Left colon (tissue), 2 donors: ENCODE results near the gene KRTAP5-4. TPM values are rescaled to one million over a fixed set of nuclear protein-coding genes. Genes with fewer than 3 reads are reported as not detected.

Experiments used
- ATAC-seq: fragments of 200-7000 bp; cut with Tn5 transposase; one replicate; pipeline ENCODE4 v1.9.1; 2020; ENCODE audit warnings: mild to moderate bottlenecking, moderate library complexity
- DNase-seq, 2 donors: peaks; one replicate each; pipeline ENCODE4 v3.0.0-alpha.2; 2020
- intact Hi-C, 2 donors: fragments of 100-400 bp; cut with DNase I in 1 of 2; cut with micrococcal nuclease in 1 of 2; formaldehyde crosslinking; loops; one replicate each; pipeline versions ENCODE4 v1.11.2 to v1.14.0; 2022; cut with DNase I, micrococcal nuclease
- total RNA-seq, 2 donors: library from RNA; stranded (reverse); fragmentation: NEBNext Ultra II Directional; extraction: Animal tissue kit (Norgen Biotek cat#: 25700); gene quantifications; one replicate each; pipeline ENCODE4 v1.2.1, GENCODE V29; 2021
- donor health status: DM: no; HTN: no; CAD: no.
- donor health status: DM: yes; HTN: yes; CAD: no.

The KRTAP5-4 gene
- total RNA-seq, 2 donors from 2014 or later, result not detected

DNA sequence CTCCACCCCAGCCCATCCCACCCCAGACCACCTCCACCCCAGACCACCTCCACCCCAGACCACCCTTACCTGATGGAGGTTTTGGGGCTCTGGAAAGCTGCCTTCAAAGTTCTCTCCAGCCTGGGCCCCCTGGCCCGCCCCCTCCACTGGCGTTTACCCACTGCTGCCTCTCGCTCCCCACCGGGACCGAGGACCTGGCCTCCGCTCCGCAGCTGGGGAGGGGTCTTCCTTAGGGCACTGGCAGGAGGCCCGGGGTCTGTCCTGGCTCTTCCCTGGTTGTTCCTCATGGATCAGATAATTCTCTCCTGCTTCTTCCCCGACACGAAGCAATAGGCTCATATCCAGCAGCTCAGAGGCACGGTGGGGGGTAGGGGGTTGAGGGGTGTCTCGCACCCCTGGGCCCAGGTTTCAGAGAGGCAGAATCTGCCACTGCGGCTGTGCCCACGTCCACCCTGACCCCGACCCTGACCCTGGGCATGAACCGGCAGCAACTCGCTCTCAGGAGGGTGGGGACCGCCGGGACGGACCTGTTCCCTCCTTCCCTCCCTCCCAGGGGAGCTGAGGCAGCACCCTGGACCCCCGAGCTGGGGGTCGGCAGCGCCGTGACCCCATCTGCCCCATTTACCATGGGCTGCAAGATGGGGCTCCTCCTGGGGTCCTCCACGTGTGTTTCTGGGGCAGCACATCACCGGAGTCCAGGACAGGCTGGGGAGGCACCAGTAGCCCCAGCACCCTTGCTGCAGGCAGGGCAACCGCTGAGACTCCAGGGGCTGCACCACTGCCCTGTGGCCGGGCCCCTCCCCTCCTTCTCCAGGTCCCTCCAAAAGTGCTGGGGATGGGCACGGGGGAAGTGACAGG lies 20.6 kb upstream of the KRTAP5-4 start:
- ATAC-seq (no peak), DNase-seq (no peak)
- intact Hi-C loops, result no loop called here

DNA sequence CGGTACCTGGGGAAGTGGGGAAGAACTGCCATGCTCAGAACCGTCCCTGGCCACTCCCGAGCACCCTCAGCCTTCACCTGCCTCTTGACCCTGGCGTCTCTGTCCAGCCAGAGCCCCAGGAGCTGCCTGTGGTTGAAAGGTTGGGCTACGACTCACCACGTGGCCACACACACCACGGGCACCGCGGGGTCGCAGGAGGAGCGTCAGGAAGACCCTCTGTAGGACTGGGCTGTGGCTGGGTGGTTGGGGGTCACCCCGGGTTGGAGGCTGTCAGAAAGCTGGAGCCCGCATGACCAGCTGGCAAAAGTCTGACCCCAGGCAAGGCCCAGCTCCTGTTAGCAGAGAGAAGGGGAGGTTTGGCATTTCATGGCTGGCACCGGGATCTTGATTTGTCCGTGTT lies 19.2 kb upstream of the KRTAP5-4 start:
- no peak for DNase-seq
- ATAC-seq, result no peak
- intact Hi-C loops, result no loop called here

DNA sequence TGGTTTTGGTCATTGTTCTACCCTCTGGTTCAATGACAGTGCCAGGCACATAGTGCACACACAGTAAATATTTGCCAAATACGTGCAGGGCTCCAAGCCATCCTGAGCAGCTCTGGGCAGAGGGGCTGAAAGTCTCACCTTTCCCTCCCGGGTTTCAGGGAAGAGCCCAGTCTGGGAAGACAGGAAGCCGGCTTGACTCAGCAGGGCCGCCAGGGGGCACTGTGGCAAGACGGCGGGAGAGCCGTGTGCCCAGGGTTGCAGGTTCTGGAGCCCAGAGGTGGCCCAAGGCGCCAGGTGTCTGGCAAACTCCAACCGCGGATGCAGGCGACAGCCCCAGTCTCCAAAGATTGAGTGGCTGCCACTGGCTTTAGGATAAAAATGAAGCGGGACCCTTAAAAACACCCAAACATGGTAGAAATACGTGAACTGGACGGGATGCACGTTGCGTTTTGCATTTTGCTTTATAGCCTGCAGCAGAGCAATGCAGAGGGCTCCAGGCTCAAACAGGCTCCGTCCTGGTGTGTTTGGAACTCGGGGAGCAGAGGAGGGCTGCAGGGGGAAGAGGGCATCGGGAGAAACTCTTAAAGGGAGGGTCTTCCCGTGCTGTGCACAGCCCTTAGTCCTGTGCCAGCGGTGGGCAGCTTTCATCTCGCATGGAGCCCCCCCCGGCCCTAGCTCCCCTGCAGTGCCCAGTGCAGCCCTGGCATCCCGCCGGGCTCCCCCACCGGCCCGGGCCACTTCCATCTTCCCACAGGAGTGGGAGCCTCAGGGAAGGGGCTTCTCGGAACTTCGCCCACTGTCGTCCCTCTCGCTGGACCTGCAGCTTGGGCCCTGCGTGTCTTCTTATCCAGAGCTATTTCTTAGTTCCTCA lies 18.4 kb upstream of the KRTAP5-4 start:
- ATAC-seq (peak; percentile 72), DNase-seq (peak in 1 of 2 donors; percentile 36)
- intact Hi-C loops, result no loop called here

DNA sequence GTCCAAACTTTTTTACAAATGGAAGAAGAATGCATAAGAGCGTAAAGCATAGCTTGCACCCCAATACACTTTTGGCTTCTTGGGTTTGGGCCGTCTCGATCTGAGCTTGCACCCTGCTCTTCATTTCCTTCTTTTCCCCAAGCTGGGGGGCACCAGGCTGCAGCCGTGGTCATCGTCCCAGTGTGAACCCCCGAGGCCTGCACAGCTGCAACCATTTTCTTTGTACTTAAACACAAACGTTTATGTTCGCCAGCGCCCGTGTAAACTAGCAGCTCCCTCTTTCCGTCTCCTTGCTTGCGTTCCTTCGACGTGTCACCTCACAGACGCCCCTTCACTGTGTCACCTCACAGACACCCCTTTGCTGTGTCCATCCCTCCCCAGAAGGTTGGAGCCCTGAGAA lies 17.7 kb upstream of the KRTAP5-4 start:
- DNase-seq (no peak), ATAC-seq (no peak)
- intact Hi-C loops, result no loop called here

DNA sequence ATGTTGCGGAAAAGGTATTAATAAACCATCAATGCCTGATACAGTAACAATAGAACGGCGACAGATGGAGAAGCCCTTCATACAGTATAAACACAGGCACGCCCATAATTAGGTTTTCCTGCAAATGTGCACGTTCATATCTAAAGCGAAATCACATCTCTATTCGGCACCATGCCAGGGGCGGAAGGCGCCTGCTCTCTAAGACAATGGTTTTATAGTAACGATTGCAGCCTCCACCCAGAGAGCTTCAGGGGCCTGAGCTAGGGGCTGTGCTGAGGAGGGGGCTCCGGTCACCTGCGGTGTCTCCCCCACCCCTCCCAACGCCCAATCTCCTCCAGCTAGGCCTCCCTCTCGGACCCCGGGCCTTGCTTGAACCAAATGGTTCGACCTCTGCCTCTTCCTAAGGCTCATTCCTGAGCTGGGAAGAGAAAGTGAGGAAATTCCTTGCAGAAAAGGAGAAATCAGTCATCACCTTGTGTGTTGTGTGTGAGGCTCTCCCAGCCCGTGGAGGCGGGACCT lies 17.2 kb upstream of the KRTAP5-4 start:
- intact Hi-C loops, result no loop called here
- peak; percentile 91 for ATAC-seq
- DNase-seq, result peak; percentile 80 to 89

DNA sequence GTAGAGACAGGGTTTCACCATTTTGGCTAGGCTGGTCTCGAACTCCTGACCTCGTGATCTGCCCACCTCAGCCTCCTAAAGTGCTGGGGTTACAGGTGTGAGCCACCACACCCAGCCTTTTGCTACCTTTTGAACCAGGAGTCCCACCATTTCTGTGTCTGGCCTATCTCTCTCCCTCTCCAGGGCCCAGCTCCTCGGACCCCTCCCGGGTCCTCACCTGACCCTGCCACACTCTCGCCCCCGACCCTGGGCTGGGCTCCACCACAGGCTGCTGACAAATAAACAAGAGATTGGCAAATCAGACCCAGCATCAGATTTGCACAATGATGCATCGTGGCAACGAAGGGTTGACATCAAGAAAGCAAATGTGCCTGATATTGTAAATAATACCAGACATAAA lies 16.4 kb upstream of the KRTAP5-4 start:
- no peak for ATAC-seq

DNA sequence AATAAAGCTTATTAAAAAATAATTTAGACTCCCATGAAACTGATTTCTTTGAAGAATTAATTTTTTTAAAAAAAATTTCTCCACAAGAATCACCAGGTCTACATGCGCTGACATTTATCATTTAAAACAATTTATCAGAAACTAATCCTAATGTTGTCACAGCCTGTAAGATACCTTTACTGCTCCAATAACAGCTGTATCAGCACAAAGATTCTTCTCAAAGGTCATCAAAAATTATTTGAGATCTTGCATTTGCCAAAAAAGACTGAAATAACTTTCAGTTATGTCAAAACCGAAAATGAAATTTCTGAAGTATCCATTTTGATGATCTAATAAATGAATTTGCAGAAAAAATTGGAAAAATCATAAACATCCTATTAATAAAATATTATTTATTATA lies 15.7 kb upstream of the KRTAP5-4 start:
- no peak for DNase-seq
- no peak for ATAC-seq
- intact Hi-C loops, result no loop called here

More for the DNA sequence above, 16.4 kb upstream of the KRTAP5-4 start:
- intact Hi-C loops, result no loop called here
- no peak for DNase-seq

DNA sequence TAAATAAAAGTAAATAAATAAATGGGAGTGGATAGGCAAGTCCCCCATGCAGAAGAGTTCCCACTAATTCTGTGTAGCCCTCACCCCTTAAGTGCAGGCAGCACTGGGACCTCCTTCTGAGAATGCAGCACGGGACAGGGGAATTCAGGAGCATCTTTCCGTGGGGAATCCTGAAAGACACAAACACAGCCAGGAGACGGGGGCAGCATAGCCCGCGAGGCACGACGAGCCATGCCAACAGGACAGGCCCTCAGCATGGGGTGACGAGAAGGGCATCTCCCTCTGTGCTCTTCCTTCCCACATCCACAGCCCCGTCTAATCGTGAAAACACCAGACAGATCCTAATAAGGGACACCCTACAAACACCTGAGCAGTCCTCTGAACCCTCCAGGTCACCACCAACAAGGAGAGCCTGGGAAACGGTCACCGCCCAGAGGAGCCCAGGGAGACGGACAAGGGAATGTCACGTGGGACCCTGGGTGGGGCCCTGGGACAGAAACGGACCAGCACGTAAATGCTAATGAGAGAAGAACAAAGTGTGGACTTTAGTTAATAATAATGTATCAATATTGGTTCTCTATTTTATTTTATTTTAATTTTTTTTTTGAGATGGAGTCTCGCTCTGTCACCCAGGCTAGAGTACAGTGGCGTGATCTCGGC lies 14.5 kb upstream of the KRTAP5-4 start:
- no peak for ATAC-seq

DNA sequence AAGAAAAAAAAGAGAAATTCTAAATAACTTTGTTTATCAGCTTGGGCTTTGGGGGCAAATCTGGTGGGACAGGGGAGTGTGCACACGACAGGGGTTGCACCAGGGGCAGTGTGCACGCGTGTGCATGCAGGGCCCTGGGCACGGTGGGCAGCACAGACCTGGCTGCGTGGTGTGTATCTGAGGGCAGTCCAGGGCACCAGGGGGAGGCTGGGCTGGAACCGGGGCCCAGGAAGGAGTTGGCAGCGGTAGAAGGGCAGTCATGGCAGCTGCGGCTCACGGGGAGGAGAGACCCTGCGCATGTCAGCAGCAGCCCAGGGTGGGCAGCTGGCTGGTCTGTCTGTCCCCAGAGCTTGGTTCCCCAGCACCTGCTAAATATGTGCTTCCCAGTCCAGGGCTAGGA lies 11.9 kb upstream of the KRTAP5-4 start:
- DNase-seq, result no peak
- intact Hi-C loops, result no loop called here
- no peak for ATAC-seq

More for the DNA sequence above, 14.5 kb upstream of the KRTAP5-4 start:
- DNase-seq, result no peak
- intact Hi-C loops, result no loop called here

DNA sequence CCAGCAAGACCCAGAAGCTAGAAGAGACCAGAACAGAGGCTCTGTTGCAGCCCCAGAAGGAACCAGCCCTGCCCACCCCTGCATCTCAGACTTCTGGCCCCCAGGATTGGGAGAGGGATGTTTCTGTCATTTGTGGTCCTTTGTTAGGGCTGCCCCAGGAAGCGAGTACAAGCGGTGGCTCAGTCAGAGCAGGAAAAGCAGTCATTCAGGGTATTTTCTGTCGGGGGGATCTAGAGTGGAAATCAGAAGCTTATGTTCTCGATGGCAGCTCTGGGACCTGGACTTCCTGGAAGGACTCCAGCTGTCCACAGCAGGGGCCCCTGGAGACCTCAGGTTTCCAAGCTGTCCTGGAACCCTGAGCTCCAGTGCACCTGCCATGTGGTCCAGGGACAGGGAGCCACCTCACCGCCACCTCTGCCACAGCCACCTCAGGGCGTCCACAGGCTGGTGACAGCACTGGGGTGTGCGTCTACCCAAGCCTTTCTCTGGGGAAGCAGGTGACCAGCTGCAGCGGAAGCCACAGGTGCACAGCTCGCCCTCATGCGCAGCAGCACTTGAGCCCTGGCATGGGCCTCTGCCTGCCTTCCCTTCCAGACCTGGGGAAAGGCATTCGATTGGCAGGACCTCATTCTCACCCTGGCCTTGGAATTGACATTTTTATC lies 10.2 kb upstream of the KRTAP5-4 start:
- no peak for ATAC-seq
- no peak for DNase-seq
- intact Hi-C loops, result no loop called here

DNA sequence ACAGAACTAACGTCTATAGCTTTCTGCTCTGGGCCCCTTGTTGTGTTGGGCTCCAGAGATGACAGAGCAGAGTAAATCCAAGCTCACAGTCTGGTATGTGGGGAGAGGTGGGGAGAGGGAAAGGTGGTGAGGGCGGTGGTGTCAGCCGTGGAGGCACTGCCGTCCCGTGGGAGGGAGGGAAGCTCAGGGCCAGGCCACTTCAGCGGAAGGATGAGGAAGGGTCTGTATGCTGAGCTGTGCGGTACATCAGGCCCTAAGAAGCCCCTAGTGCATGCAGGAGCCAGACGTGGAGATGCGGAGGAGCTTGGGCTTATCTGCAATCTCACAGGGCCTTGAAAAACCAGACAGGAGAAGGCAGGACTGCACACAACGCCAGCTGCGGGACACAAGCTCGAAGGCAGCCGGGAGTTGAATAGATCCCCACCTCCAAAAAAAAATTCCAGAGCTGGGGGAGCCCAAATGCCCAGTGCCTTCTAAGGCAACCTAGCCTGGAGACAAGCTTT lies 9.2 kb upstream of the KRTAP5-4 start:
- intact Hi-C loops, result no loop called here
- DNase-seq, result no peak
- ATAC-seq, result no peak

DNA sequence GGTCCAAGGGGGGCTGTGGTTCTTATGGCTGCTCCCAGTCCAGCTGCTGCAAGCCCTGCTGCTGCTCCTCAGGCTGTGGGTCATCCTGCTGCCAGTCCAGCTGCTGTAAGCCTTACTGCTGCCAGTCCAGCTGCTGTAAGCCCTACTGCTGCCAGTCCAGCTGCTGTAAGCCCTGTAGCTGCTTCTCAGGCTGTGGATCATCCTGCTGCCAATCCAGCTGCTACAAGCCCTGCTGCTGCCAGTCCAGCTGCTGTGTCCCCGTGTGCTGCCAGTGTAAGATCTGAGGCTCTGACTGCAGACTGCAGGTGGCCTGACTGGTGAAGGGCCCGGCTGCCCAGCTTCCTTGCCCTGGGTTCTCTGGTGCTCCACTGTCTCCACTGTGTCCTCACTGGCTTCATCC lies 8.3 kb upstream of the KRTAP5-4 start:
- no peak for ATAC-seq
- intact Hi-C loops, result no loop called here

DNA sequence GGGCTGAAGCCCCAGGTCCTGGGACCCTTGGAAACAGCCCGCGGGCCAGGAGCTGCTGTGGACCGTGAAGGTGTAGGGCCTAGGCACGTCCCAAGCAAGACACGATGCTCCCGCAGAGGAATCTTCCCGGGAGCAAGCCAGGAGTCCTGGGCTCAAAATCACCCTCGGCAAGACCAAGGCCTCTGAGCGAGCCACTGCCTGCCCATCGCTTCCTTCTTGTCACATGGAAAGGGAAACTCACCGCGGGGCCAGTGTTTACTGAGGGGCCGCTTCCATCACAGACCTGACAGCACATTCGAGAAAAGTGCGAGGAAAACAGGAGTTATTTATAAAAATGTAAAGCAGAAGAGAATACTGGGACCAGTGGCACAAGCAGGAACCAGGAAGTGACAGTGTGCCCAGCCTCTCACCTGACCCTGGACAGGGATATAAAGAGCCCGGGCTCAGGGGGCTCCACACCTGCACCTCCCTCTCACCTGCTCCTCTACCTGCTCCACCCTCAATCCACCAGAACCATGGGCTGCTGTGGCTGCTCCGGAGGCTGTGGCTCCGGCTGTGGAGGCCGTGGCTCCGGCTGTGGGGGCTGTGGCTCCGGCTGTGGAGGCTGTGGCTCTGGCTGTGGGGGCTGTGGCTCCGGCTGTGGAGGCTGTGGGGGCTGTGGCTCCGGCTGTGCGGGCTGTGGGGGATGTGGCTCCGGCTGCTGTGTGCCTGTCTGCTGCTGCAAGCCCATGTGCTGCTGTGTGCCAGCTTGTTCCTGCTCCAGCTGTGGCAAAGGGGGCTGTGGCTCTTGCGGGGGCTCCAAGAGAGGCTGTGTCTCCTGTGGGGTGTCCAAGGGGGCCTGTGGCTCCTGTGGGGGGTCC lies 7.6 kb upstream of the KRTAP5-4 start, which contains the start of gene KRTAP5-5:
TSS of gene KRTAP5-5 (plus strand) at position 450 of the 860 bp plus-strand sequence. CDS start at position 516, 66 bp downstream.
- ATAC-seq (peak; percentile 70), DNase-seq (no peak)
- intact Hi-C loops, result no loop called here

More for the DNA sequence above, 8.3 kb upstream of the KRTAP5-4 start:
- DNase-seq, result no peak

DNA sequence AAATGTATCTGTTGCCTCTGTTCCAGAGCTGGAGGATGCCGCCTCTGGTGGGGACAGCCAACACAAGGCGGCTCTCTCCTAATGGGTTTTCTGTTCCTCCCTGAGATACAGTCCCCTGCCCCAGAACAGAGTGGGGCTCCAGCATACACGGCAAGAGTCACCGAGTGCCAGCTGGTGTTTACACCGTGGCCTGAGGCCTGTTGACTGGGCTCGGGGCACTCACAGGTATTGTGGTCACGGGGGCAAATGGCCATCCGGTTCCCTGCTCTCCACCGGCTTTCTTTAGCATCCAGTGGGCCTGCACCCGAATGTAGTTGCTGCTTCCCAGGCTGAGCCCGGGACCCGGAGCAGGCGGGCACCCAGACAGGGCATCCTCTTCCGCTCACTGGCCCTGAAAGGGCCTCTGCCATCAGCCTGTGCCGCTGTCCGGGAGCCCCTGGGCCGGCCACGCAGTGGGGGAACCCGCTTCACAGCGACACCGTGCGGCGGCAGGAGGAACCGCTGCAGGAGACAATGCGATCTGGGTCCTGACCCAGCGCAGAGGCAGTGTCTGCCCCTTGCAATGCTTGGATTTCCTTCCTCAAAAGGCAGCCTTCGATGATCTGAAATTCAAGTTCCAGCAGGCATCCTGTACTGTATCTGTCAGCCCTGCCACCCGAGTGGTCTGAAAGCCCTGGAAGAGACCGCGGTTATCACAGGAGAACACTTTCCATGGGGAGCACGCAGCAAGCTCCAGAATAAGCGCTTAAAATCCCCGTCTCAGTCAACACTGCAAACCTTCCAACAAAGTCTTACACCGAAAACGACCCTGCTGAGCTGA lies 6.8 kb upstream of the KRTAP5-4 start:
- intact Hi-C loops, result no loop called here
- DNase-seq, result peak in 1 of 2 donors; percentile 64
- peak; percentile 91 for ATAC-seq

DNA sequence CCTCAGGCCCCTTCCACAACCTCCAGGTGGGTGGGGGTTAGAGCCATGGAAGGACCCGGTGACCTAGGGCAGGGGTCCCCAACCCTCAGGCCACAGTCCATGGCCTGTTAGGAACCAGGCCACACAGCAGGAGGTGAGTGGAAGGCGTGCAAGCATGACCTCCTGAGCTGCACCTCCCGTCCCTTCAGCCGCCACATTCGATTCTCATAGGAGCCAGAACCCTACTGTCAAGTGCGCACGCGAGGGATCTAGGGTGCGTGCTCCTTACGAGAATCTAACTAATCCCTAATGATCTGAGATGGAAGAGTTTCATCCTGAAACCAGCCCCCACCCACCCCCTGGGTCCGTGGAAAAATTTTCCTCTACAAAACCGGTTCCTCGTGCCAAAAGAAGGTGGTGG lies 3.6 kb upstream of the KRTAP5-4 start:
- no peak for DNase-seq
- ATAC-seq, result no peak
- intact Hi-C loops, result no loop called here

DNA sequence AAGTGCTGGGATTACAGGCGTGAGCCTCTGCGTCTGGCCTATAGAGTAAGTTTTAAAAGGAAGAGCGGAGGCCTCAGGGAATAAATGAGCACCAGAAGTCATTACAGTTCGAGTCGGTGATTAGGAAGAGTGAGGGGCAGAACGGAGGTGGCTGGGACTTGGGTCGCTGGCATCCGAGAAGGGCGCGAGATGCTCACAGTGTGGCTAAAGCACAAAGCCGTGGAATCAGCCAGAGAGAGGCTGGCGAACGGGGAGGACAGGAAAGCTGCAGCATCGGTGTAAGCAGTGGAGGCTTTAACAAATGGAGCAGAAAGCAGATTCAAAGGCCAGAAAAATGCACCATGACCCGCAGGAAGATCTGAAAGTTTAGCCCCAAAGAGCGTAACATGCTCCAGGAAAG lies 2.7 kb upstream of the KRTAP5-4 start:
- intact Hi-C loops, result no loop called here
- DNase-seq, result no peak

DNA sequence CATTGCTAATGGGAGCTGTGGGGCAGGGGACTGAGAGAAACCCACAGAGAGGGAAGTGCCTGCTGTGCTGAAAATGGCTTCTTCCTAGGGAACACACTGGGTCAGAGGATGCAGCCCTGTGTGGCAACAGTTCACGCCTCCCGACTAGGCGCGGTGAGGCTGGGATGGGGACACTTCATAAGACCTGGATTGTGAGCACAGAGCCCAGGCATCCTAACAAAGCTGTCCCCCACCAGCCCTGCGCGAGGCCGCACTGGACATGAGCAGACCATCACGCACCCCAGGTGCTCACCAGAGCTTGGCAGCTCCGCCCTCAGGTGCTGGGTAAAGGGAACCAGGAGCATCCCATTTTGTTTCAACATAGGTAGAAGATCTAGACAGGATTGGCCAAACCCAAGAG lies 1.8 kb upstream of the KRTAP5-4 start:
- ATAC-seq (no peak), DNase-seq (no peak)
- intact Hi-C loops, result no loop called here

More for the DNA sequence above, 2.7 kb upstream of the KRTAP5-4 start:
- no peak for ATAC-seq
